ENCODE results near the gene STAB1.

Gene STAB1

GRCh38 chr3:52529376-52530333, 34.5 kb downstream of the STAB1 start:
- Histone ChIP-seq H3K36me3 (ENCODE audit: insufficient read depth, low read length) (no peaks in the 10 kb centered on the region), H3K4me2 (ENCODE audit: low read depth, low read length, poor library complexity, severe bottlenecking) (no peak overlapping the region), H3K4me1 (ENCODE audit: insufficient read depth, low read length, poor library complexity, severe bottlenecking) (no peaks in the 10 kb centered on the region), H3K27me3 (ENCODE audit: insufficient read depth, low read length, poor library complexity, severe bottlenecking) (no peaks in the 10 kb centered on the region), H3K9ac (ENCODE audit: low read depth, low read length, poor library complexity, severe bottlenecking) (no peak overlapping the region), H3K79me2 (ENCODE audit: insufficient read depth, low read length) (no peaks in the 10 kb centered on the region), H4K20me1 (ENCODE audit: insufficient read depth, low read length, poor library complexity, severe bottlenecking) (no peaks in the 10 kb centered on the region), H2AFZ (ENCODE audit: low read length) (no peak overlapping the region), H3K9me2 (replicated peaks; ENCODE audit: low read depth, low read length) (no peaks in the 10 kb centered on the region), H3K4me3 (ENCODE audit: low read length, poor library complexity, severe bottlenecking) (no peak overlapping the region), H3F3A (ENCODE audit: low read depth) (no peaks in the 10 kb centered on the region), H3K9me3 (ENCODE audit: insufficient read depth, low read depth, low read length) (no peaks in the 10 kb centered on the region)
- TF ChIP-seq EZH2phosphoT487 (IDR thresholded peaks at IDR 0.05; ENCODE audit: borderline replicate concordance) (no peak), CTCF (conservative IDR thresholded peaks at IDR 0.05; ENCODE audit: low read length) (no peak)

GRCh38 chr3:52530918-52531826, 36.0 kb downstream of the STAB1 start:
- H3K4me2 ChIP-seq (ENCODE audit: low read depth, low read length, poor library complexity, severe bottlenecking): no peak overlapping the region
- H3K9me2 ChIP-seq (replicated peaks; ENCODE audit: low read depth, low read length): no peaks in the 10 kb centered on the region
- H4K20me1 ChIP-seq (ENCODE audit: insufficient read depth, low read length, poor library complexity, severe bottlenecking): no peaks in the 10 kb centered on the region
- H3K9ac ChIP-seq (ENCODE audit: low read depth, low read length, poor library complexity, severe bottlenecking): no peak overlapping the region
- H3K4me1 ChIP-seq (ENCODE audit: insufficient read depth, low read length, poor library complexity, severe bottlenecking): peaks cover 5% of the 10 kb centered on the region
- H3K27me3 ChIP-seq (ENCODE audit: insufficient read depth, low read length, poor library complexity, severe bottlenecking): no peaks in the 10 kb centered on the region
- no peak overlapping the region for H2AFZ ChIP-seq (ENCODE audit: low read length)
- H3K79me2 ChIP-seq (ENCODE audit: insufficient read depth, low read length): no peaks in the 10 kb centered on the region
- TF ChIP-seq EZH2phosphoT487 (IDR thresholded peaks at IDR 0.05; ENCODE audit: borderline replicate concordance): no peak
- TF ChIP-seq CTCF (conservative IDR thresholded peaks at IDR 0.05; ENCODE audit: low read length): no peak
- H3F3A ChIP-seq (ENCODE audit: low read depth): no peaks in the 10 kb centered on the region
- no peaks in the 10 kb centered on the region for H3K9me3 ChIP-seq (ENCODE audit: insufficient read depth, low read depth, low read length)
- no peak overlapping the region for H3K4me3 ChIP-seq (ENCODE audit: low read length, poor library complexity, severe bottlenecking)
- no peaks in the 10 kb centered on the region for H3K36me3 ChIP-seq (ENCODE audit: insufficient read depth, low read length)

GRCh38 chr3:52531860-52532516, 36.9 kb downstream of the STAB1 start:
- peaks cover 6% of the 10 kb centered on the region for H3K4me1 ChIP-seq (ENCODE audit: insufficient read depth, low read length, poor library complexity, severe bottlenecking)
- no peak overlapping the region for H3K9ac ChIP-seq (ENCODE audit: low read depth, low read length, poor library complexity, severe bottlenecking)
- TF ChIP-seq EZH2phosphoT487 (IDR thresholded peaks at IDR 0.05; ENCODE audit: borderline replicate concordance) (no peak), CTCF (conservative IDR thresholded peaks at IDR 0.05; ENCODE audit: low read length) (no peak)
- no peaks in the 10 kb centered on the region for H3K9me3 ChIP-seq (ENCODE audit: insufficient read depth, low read depth, low read length)
- H4K20me1 ChIP-seq (ENCODE audit: insufficient read depth, low read length, poor library complexity, severe bottlenecking): peaks cover under 1% of the 10 kb centered on the region
- H2AFZ ChIP-seq (ENCODE audit: low read length): no peak overlapping the region
- H3K4me3 ChIP-seq (ENCODE audit: low read length, poor library complexity, severe bottlenecking): no peak overlapping the region
- peak overlapping the region; percentile 36 for H3K4me2 ChIP-seq (ENCODE audit: low read depth, low read length, poor library complexity, severe bottlenecking)
- no peaks in the 10 kb centered on the region for H3K27me3 ChIP-seq (ENCODE audit: insufficient read depth, low read length, poor library complexity, severe bottlenecking)
- H3K9me2 ChIP-seq (replicated peaks; ENCODE audit: low read depth, low read length): no peaks in the 10 kb centered on the region
- H3K79me2 ChIP-seq (ENCODE audit: insufficient read depth, low read length): peaks cover 3% of the 10 kb centered on the region
- no peaks in the 10 kb centered on the region for H3F3A ChIP-seq (ENCODE audit: low read depth)
- H3K36me3 ChIP-seq (ENCODE audit: insufficient read depth, low read length): no peaks in the 10 kb centered on the region

Measured in Loucy (cell line).